Effector CD8-positive, alpha-beta T cell (primary cell): Measurements from ENCODE around the gene SLC12A7.
"Not testable (repeated sequence)": the region's sequence is repeated elsewhere in the genome, so short reads cannot be mapped to it uniquely, and the experiment has no call there.

Experiments used
- DNase-seq: peaks from one replicate; lab custom pipeline; 2025; lab: John Stamatoyannopoulos, UW

SLC12A7 gene

DNA sequence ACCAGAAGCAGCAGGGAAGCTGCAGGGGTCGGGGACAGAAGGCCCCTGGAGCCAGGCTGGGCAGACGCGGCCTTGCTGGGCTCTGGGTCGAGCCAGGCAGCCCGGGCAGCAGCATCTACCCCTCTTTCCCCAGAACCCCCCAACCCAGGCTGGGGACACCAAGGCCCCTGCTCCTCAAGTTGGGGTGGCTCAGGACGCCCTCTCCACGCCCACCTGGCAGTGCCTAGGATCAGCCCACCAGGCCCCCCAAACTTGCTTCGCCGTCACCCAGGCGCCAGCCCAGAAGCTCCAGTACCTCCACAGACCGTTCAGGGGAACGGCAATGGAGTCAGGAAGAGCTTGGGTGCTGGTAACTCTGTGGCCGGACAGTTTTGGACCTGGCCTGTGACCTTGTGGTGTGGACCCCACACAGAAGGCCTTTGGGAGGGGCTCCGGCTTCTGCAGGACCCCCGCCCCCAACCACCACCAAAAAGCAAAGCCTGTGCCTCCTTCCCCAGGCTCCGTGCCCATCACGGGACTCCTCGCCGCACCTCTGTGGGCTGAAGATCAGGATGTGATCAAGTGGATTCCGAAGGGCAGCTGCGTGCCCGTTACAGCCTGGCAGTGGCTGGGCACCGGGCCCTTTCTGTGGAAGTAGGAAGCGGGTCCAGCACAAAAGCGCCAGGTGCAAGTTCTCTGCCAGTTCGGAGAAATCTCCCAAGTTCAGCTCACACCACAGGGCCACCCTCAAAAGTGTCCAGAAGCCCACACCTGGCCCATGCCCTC lies 2.1 kb downstream of the SLC12A7 start:
- DNase-seq: no peak

DNA sequence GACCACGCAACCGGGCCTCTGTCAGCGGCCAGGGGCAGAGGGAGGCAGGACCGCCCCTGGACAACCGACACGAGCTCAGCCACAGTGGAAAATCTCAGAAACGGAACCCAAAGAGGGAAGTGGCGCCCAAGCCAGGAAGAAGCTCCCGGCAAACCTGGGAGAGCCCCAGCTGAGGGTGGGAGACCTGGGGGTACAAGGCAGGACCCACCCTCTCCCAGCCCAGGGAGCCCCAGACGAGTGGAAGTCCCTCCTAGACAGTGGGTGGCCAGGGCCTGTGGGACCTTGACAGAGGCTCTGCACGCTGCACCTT lies 3.0 kb downstream of the SLC12A7 start:
- DNase-seq: no peak

DNA sequence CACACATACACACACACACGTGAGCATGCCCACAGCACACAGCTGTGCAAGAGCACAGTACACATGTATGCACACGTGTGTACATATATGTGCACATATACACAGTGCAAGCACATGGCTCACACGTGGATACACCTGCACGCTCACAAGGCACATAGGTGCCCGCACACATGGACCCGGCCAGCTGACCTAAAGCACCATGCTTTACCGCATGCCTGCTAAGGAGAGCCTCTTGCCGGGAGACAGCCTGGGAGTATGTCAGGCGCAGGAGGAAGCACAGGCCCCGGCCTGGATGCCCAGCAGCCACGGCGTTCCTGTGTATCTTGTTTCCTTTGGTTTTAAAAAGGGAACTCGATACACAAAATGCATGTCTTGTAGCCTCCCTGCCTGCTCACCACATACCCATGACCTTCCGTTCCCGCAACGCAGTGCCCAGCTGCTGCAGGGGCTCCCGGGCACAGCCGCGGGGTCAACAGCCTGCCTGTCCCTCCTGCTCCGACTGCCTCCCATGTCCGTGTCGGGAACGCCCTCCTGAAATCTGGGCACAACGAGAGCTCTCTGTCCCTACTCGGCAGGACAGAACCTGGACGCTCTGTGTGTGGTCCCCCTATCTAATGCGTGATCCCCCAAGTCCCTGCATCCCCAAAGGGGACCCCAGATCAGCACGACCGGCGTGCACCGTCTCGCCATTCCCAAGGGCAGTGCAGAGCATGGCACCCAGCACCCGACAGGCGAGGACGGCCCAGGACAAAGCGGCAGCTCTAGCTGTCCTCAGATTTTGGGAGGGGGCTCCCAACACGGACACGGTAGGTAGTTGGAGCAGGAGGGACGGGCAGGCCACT lies 3.6 kb downstream of the SLC12A7 start:
- DNase-seq: no peak

DNA sequence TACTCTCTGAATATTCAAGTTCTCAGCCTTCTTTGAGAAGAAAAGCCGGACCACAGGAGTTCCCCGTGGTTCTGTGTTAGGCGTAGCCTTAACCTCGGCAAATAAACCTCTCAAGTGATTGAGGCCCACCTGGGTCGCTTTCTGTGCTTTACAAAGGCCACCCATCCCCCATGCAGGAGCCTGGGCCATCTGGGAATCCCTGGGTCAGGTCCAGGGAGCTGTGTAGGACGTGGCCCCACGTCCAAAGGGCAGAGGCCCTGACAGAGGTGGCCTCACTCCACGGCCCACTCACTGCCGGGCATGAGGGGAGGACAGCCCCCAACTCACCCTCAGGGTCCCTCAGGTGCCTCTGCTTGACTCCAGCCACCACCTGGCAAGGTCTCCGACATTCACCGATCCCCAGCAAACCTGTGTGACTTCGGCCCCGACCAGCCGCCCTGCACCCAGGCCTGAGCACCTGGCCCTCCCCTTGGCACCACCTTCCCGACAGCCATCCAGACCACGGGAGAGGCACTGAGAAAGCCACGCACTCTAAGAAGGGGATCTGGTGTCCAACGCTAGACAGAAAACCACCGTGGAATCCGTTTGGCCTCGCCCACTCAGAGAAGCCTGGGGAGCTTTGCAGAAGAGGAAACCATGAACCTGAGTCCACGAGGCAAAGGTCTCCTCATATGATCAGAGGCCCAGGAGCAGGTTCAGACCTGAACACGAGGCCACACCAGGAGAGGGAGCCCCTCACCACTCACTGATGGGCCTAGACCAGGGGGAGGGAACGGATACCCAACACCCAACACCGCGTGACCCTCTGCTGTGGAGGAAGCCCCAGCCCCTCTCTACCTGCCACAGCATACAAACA lies 4.5 kb downstream of the SLC12A7 start:
- DNase-seq: no peak

DNA sequence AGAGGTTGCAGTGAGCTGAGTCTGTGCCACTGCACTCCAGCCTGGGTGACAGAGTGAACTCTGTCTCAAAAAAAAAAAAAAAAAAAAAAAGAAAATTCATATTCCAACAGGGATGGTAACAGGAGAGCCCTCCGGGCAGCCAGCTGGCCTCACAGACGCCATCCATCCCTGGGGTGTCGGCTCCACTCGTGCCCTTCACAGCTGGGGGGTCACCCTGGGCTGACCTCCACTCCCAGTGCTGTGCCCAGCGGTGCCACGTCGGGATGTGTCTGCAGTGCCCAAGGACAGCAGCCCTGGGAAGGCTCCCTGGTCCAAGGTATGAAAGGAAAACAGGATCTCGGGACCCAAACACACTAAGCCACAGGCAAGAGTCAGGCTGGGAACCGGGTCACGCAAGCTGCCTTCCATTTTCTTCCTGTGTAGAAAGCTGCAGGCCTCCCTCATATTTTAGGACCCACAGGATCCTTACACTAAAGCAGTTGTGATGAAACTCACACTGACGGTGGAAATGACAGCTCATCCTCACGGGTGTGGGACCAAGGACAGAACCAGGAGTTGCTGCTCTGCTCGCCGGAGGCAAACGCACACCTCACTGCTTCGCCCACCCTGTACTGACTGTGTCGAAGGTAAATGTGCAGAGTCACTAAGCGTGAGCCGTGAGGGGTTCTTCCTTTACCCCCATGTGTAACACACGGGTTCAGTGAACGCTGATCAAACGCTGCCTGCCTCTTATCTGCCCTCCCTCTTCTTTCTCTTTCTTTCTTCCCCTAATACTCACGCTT lies 5.3 kb downstream of the SLC12A7 start:
- peak; percentile 12 for DNase-seq

DNA sequence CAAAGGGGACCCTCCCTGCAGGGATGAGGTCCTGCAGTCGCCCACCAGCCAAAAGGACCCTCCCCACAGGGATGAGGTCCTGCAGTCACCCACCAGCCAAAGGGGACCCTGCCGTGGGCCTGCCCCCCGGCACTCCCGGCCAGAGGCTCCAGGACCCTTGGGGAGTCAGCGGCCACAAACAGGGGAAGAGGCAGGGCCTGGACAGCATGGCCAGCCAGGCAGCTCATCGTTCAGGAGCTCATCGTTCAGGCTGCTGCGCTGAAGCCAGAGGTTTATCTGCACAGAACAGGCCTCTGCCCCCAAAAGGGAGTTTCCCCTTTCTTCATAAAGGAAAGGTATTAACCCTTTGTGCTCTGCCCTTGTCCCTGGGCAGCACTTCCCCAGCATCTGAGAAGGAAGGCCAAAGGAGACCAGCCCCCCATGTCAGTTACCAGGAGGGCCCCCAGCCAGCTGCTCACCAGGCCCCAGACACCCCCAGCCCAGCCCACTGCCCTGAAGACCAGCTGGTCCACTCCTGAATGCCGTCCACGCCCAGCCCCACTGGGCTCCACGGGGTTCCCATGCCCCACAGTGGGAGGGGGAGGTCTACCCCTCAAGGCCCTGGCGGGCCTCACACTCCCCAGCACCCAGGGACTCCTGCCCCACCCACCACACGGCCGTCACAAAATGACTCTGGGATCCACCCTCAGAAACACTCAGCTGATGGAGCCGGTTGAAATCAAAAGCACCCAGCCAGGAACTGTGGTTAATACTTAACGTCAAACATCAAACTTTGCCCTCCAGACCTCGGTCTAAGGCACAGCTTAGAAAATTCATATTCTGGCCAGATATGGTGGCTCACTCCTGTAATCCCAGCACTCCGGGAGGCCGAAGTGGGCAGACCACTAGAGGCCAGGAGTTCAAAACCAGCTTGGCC lies 6.3 kb downstream of the SLC12A7 start:
- peak; percentile 48 for DNase-seq

DNA sequence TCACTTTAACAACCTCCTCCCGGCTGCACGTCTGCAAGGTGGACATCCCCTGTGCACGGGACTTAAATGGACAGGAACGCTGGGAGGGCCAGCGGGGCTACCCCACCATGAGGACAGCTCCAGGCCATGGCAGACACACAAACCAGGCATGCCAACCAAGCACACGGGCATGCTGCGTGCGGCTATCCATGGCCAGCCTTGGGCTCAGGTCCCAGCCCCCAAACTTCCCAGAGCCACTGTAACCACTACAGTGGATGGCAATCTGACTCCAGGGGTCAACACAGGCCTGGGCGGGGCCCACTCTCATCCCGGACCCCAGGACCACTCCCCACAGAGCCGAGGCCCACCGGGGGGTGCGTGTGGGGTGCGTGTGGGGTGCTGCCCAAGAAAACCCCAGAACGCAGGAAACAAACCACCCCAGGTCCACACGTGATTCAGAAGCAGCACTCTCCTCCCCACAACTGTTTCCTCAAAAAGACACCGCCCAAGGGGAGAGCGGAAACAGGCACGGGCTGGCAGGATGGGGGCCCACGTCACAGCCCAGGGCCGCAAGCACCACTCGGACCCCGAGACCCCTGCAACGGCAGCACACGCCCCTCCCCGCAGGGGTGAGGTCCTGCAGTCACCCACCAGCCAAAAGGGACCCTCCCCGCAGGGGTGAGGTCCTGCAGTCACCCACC lies 7.4 kb downstream of the SLC12A7 start:
- DNase-seq: peak; percentile 16

DNA sequence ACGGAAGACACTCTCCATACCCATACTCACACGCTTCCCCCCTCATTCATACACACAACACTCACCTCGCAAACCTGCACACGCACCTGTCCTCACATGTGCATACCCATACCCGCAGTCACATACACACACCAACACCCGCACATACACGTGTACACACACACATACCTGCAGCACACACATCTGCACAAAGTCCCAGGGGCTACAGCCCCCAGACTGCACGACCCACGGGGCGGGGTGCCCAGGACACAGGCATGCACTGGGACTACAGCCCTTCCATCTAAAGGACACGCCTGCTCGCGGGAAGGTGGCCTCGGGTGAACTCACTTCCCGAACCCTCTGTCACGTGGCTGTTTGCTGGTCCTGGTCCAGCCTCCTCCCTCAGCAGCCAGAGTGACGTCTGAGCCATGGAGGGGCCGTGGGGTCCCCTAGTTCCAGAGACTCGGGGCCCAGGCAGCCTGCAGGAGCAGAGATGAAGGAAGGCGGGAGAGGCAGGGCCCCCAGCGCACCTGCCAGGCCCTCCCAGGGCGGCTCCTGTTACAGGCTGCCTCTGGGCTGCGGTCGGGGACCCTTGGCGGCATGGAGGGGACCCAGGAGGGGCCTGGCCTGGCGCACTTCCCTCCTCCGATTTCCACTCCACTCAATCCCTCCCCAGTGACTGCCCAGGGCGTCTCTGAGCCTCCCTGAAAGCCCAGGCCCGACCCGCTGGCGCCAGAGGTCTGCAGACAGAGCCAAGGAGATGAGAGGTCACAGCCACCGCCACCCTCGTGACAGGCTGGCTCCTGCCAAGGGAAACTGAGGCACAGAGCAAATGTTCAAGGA lies 8.1 kb downstream of the SLC12A7 start:
- peak; percentile 9 for DNase-seq

DNA sequence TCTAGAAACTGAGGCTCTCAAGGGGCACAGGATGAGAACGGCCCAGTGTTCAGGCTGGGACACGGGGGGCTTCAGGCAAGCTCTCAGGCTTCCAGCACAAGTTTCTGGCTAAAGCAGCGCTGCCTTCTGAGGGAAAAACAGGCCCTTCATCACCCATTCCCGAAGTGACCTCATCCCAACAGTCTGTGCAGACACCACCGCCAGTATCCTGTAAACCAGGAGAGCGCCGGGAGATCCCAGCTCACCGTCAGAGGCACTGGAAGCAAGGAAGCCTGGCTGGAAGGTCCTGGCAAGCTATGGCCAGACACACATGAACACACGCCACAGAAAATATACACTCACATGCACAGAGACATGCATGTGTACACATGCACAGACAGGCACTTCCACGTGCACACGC lies 8.8 kb downstream of the SLC12A7 start:
- no peak for DNase-seq

DNA sequence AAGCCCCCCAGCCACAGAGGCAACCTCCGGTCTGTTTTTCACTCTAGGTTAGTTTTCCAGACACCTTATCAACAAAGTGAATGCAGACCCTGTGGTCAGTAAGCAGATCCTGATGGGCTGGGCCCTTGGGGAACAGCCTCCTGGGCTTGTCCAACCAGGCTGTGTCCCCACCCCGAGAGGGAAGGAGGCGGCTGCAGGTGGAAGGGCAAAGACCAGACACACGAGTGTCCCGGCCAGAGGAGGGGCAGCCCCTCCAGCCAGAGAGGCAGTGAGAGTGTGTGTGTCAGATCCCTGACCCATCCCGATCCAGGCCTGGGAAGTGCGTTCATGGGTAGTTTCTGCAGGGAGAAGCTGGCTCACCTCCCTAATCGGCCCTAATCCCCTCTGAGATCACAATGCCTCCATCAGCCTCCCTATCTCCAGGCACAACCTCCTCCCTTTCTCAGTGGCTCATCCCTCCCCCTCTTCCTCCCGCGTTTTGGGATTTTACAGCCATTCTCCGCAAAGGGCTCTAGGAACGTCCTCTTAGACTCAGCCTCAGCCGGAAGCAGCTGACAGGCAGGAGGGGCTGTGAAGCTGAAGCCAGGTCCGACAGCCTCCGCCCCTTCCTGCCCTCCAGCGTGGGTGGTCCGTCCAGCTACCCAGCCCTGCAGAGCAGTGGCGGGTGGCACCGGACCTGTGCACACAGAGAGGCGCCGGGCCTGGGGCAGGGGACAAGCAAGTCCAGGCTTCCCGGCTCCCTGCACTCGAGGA lies 9.7 kb downstream of the SLC12A7 start:
- no peak for DNase-seq

DNA sequence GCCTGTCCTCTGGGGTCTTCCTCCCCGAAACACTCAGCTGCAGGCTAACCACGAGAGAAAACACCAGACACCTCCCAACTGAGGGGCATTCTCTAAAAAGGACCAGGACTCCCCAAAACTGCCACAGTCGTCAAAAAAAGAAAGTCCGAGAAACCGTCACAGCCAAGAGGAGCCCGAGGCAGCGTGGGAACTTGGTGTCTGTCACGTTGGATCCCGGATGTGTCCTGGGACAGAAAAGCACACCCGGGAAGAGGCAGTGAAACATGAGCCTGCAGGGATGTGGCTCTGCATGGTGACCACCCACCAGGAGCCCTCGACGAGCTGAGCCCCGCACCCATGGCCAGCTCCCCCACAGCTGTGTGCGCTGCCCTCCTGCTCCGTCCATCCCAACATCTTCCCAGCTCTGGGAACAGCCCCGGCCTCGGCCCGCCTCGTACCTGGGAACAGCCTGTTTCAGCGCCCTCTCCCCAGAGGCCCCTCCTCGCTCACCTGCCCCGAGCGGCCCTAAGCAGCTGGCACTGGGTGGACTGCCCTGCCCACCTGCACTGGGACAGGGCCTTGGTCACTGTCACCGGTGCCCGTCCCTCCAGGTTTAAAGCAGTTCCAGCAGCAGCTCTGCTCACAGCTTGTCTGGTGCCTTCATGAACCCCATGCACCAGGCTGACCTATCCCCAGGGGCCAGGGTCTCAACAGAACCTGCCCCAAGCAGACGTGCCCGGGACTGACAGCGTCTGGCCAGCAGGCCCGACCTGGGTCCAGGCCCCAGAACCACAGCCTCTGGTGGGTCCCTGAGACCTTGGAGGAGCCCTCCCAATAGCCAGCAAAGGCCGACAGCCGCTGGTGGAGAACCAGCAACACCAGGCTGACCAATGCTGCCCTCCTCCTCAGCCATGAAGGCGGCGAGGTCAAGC lies 10.9 kb downstream of the SLC12A7 start:
- DNase-seq: no peak

DNA sequence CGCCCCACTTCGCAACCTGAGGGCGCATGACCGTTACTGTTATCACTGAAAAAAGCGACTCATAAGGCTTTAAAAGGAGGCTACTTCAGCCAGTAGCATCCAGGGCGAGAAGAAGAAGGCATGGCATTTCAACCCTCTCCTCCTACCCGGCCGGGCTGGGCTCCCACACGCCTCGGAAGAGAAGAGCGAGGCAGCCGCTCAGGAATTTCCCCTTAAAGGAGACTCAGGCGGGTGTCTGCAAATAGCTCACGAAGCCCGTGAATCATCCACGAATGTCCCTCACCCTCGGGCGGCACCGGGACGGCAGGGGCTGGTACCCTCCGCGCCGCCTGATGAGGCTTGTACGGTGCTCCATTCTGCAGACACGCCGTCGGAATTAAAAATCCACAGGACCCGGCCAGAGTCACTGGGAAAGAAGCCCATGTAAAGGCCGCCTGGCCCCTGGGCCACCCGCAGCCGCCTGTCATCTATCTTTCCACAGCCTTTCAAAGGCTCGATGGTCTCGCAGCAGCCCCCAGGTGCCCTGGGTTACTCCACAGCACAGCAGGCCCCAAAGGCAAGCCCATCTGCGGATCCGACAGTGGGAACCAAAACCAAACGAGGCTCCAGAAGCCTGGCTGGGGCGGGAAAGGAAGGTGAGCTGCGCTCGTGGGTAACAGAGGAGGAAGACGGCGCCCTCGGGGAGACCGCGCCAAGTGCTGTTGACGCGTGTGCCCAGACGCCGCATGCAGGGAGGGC lies 11.8 kb downstream of the SLC12A7 start:
- no peak for DNase-seq

DNA sequence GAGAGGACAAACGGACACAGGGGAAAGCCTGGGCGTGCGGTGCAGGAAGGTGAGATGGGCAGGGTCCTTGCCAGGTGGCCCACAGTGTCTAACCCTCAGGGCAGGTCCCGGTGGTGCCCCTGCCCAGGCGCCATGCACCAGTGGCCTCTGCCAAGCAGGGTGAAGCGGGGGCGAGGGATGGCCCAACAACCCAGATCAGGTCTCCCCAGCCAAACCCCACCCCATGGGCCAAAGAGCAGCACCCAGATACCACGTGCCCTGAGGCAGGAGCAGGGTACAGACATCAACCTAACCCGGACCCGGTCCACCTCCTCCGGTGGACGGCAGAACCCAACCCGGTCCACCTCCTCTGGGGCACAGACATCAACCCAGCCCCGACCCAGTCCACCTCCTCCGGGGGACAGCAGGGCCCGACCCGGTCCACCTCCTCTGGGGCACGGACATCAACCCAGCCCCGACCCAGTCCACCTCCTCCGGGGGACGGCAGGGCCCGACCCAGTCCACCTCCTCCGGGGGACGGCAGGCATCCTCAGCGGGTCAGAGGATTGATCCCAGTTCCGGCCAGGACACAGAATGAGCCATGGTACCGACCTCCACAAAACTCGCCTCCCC lies 12.8 kb downstream of the SLC12A7 start:
- no peak for DNase-seq

DNA sequence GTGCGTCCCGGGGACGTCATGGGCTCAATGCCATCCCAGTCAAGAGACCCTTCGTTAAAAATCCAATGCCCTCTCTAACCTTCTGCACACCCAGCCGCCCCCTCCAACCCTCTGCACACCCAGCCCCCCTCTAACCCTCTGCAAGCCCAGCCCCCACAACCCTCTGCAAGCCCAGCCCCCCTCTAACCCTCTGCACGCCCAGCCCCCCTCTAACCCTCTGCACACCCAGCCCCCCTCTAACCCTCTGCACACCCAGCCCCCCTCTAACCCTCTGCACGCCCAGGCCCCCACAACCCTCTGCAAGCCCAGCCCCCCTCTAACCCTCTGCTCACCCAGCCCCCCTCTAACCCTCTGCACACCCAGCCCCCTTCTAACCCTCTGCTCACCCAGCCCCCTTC lies 13.9 kb downstream of the SLC12A7 start:
- DNase-seq: not testable (repeated sequence)

DNA sequence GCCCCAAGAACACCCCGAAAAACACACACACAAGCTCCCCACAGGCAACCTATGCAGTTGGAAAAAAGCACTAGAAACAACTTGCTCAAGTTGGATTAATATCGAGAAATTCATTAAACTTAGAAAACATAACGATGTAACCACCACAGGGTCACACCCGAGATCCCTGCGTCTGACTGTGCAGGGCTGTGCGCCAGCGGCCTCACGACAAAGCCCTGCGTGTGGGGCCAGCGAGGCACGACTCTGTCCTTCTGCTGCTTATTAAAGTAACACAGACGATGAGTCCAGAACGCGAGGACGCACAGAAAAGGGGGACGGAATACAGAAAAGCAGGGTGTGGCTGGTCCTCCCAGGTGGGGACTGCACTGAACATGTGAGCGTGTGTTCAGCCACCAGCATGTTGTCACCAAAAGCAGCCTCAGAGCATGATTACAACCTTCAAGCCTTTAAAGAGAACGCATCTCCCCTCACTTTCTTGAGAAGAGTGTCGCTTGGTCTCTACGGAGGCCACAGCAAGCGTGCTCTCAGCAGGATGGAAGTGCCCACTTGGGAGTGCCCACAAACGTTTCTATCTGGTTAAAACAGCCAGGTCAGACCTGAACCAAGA lies 14.4 kb downstream of the SLC12A7 start:
- no peak for DNase-seq

DNA sequence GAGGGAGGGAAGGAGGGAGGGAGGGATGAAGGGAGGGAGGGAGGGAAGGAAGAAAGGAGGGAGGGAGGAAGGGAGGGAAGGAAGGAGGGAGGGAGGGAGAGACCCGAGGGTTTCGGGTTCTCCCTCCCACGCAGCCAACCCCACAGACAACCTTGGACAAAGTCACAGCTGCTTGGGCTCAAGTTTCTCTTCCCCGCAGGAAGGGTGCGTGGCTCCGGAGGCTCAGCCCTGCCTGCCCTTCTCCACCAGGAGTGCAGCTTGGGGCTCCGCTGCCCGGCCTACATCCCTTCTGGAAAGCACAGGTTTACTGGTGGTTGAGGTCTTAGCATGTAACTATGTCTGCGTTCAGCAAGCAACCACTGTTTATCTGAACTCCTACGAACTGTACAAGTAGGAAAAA lies 15.0 kb downstream of the SLC12A7 start:
- no peak for DNase-seq
